Mononuclear cell (primary cell): ENCODE results near the gene GCH1. TPM values are rescaled to one million over a fixed set of nuclear protein-coding genes. Genes with fewer than 3 reads are reported as not detected.
"Not testable (repeated sequence)": the region's sequence is repeated elsewhere in the genome, so short reads cannot be mapped to it uniquely, and the experiment has no call there.

ENCODE experiments used
- H3K27me3 ChIP-seq: 2 replicates; pipeline ENCODE4 v1.6.0; 2011; ENCODE audit warnings: low read length, control low read depth; ENCODE audit not compliant: insufficient read depth
- H3K4me1 ChIP-seq: 2 replicates; pipeline ENCODE4 v1.5.1; 2011; ENCODE audit warnings: mild to moderate bottlenecking, low read length, control low read depth; ENCODE audit not compliant: insufficient read depth
- H3K4me3 ChIP-seq: 2 replicates; pipeline ENCODE4 v1.5.1; 2011; ENCODE audit warnings: mild to moderate bottlenecking, low read length, moderate library complexity
- H3K9me3 ChIP-seq: 2 replicates; pipeline ENCODE4 v1.5.1; 2011; ENCODE audit warnings: low read depth, mild to moderate bottlenecking, control low read depth, low read length
- total RNA-seq: library from RNA; depleted of rRNA; stranded (reverse); fragments of >200 nt; gene quantifications from one replicate; pipeline ENCODE4 v1.2.3, GENCODE V29; 2012

Gene GCH1
- total RNA-seq, 1 donor, result 43.8 TPM

- Histone ChIP-seq H3K27me3 (no peaks in the 10 kb centered on the region), H3K4me3 (no peak overlapping the region), H3K9me3 (no peaks in the 10 kb centered on the region), H3K4me1 (no peaks in the 10 kb centered on the region)
Observed at GRCh38 chr14:54922598-54922997, 20.0 kb upstream of the GCH1 start.

GRCh38 chr14:54920052-54920451 is 17.4 kb upstream of the GCH1 start:
- no peaks in the 10 kb centered on the region for H3K4me1 ChIP-seq

GRCh38 chr14:54919330-54919729 is 16.7 kb upstream of the GCH1 start:
- no peak overlapping the region for H3K4me3 ChIP-seq
- no peaks in the 10 kb centered on the region for H3K9me3 ChIP-seq
- H3K4me1 ChIP-seq, result no peaks in the 10 kb centered on the region
- no peaks in the 10 kb centered on the region for H3K27me3 ChIP-seq

More at GRCh38 chr14:54920052-54920451, 17.4 kb upstream of the GCH1 start:
- no peaks in the 10 kb centered on the region for H3K27me3 ChIP-seq
- H3K4me3 ChIP-seq, result no peak overlapping the region
- no peaks in the 10 kb centered on the region for H3K9me3 ChIP-seq

- Histone ChIP-seq H3K9me3 (no peaks in the 10 kb centered on the region), H3K4me1 (no peaks in the 10 kb centered on the region), H3K27me3 (no peaks in the 10 kb centered on the region), H3K4me3 (no peak overlapping the region)
Observed at GRCh38 chr14:54918427-54918826, 15.8 kb upstream of the GCH1 start.

GRCh38 chr14:54916101-54916500 is 13.5 kb upstream of the GCH1 start:
- H3K9me3 ChIP-seq, result no peaks in the 10 kb centered on the region

GRCh38 chr14:54909817-54910558 is 7.4 kb upstream of the GCH1 start:
- peaks cover 14% of the 10 kb centered on the region for H3K4me1 ChIP-seq
- H3K9me3 ChIP-seq, result no peaks in the 10 kb centered on the region
- no peak overlapping the region for H3K4me3 ChIP-seq

More at GRCh38 chr14:54916101-54916500, 13.5 kb upstream of the GCH1 start:
- Histone ChIP-seq H3K27me3 (no peaks in the 10 kb centered on the region), H3K4me1 (no peaks in the 10 kb centered on the region), H3K4me3 (no peak overlapping the region)

GRCh38 chr14:54908973-54909372 is 6.3 kb upstream of the GCH1 start:
- not testable (repeated sequence) for H3K27me3 ChIP-seq

More at GRCh38 chr14:54909817-54910558, 7.4 kb upstream of the GCH1 start:
- H3K27me3 ChIP-seq, result no peaks in the 10 kb centered on the region

GRCh38 chr14:54908190-54908589 is 5.6 kb upstream of the GCH1 start:
- H3K27me3 ChIP-seq, result no peaks in the 10 kb centered on the region
- no peaks in the 10 kb centered on the region for H3K9me3 ChIP-seq
- H3K4me3 ChIP-seq, result no peak overlapping the region
- peaks cover 17% of the 10 kb centered on the region for H3K4me1 ChIP-seq

More at GRCh38 chr14:54908973-54909372, 6.3 kb upstream of the GCH1 start:
- H3K9me3 ChIP-seq, H3K4me3 ChIP-seq: not testable (repeated sequence)
- peaks cover 14% of the 10 kb centered on the region for H3K4me1 ChIP-seq

- Histone ChIP-seq H3K4me3 (no peak overlapping the region), H3K4me1 (peaks cover 25% of the 10 kb centered on the region), H3K27me3 (no peaks in the 10 kb centered on the region), H3K9me3 (no peaks in the 10 kb centered on the region)
Observed at GRCh38 chr14:54906075-54906474, 3.4 kb upstream of the GCH1 start.

- Histone ChIP-seq H3K9me3 (no peaks in the 10 kb centered on the region), H3K4me3 (peak overlapping the region; percentile 94), H3K4me1 (peaks cover 39% of the 10 kb centered on the region), H3K27me3 (no peaks in the 10 kb centered on the region)
Observed at GRCh38 chr14:54902143-54902520, 494 bp downstream of the GCH1 start.

GRCh38 chr14:54901380-54902142 is 1.1 kb downstream of the GCH1 start:
- H3K4me1 ChIP-seq, result peaks cover 39% of the 10 kb centered on the region
- peak overlapping the region; percentile 94 for H3K4me3 ChIP-seq
- H3K27me3 ChIP-seq, result no peaks in the 10 kb centered on the region
- H3K9me3 ChIP-seq, result no peaks in the 10 kb centered on the region

- Histone ChIP-seq H3K4me1 (peaks cover 40% of the 10 kb centered on the region), H3K9me3 (no peaks in the 10 kb centered on the region), H3K4me3 (no peak overlapping the region), H3K27me3 (no peaks in the 10 kb centered on the region)
Observed at GRCh38 chr14:54899573-54899972, 3.1 kb downstream of the GCH1 start.

- peaks cover 35% of the 10 kb centered on the region for H3K4me1 ChIP-seq
- not testable (repeated sequence) for H3K27me3 ChIP-seq, H3K9me3 ChIP-seq
Observed at GRCh38 chr14:54897809-54898555, 4.6 kb downstream of the GCH1 start.

GRCh38 chr14:54895683-54896082 is 6.9 kb downstream of the GCH1 start:
- no peaks in the 10 kb centered on the region for H3K9me3 ChIP-seq
- H3K4me3 ChIP-seq, result no peak overlapping the region
- peaks cover 39% of the 10 kb centered on the region for H3K4me1 ChIP-seq
- no peaks in the 10 kb centered on the region for H3K27me3 ChIP-seq

More at GRCh38 chr14:54897809-54898555, 4.6 kb downstream of the GCH1 start:
- H3K4me3 ChIP-seq, result not testable (repeated sequence)

- Histone ChIP-seq H3K4me3 (no peak overlapping the region), H3K27me3 (no peaks in the 10 kb centered on the region), H3K4me1 (peaks cover 36% of the 10 kb centered on the region), H3K9me3 (no peaks in the 10 kb centered on the region)
Observed at GRCh38 chr14:54894995-54895394, 7.6 kb downstream of the GCH1 start.
